Neutrophil (primary cell): Measurements from ENCODE around the gene NR2C2.
"Not testable (repeated sequence)": the region's sequence is repeated elsewhere in the genome, so short reads cannot be mapped to it uniquely, and the experiment has no call there.

ENCODE experiments used
- H3K27ac ChIP-seq: fragments of 200-600 bp; sonication (generic); 2 replicates; pipeline ENCODE4 v1.5.1; 2016; ENCODE audit warnings: mild to moderate bottlenecking, moderate library complexity
- H3K27me3 ChIP-seq: fragments of 200-600 bp; sonication (generic); 2 replicates; pipeline ENCODE4 v1.6.0; 2016; ENCODE audit warnings: mild to moderate bottlenecking
- H3K36me3 ChIP-seq: fragments of 200-600 bp; sonication (generic); 2 replicates; pipeline ENCODE4 v1.5.1; 2017
- H3K4me1 ChIP-seq, 2 experiments: fragments of 200-600 bp in 1 of 2; sonication (generic) in 1 of 2; 1 replicate in 1 of 2; 2 replicates in 1 of 2; pipeline versions ENCODE4 v1.5.1 to v1.6.1; 2013 to 2016; ENCODE audit warnings: low read depth in 1 of 2, low read length in 1 of 2, mild to moderate bottlenecking in 1 of 2, moderate library complexity in 1 of 2; ENCODE audit not compliant: control insufficient read depth in 1 of 2, insufficient read depth in 1 of 2
- H3K4me3 ChIP-seq, 2 experiments: fragments of 200-600 bp in 1 of 2; sonication (generic) in 1 of 2; 1 replicate in 1 of 2; 2 replicates in 1 of 2; pipeline ENCODE4 v1.5.1; 2013 to 2016; ENCODE audit warnings: low read depth in 1 of 2, low read length in 1 of 2, mild to moderate bottlenecking in 1 of 2, moderate library complexity in 1 of 2
- H3K9me3 ChIP-seq: fragments of 200-600 bp; sonication (generic); 2 replicates; pipeline ENCODE4 v1.5.1; 2016
- TF ChIP-seq, protein P1 (sequence below): fragments of 200-600 bp; sonication (generic); IDR thresholded peaks from 2 replicates; pipeline ENCODE4 v1.5.1; 2016; ENCODE audit warnings: antibody characterized with exemption

Gene NR2C2

DNA sequence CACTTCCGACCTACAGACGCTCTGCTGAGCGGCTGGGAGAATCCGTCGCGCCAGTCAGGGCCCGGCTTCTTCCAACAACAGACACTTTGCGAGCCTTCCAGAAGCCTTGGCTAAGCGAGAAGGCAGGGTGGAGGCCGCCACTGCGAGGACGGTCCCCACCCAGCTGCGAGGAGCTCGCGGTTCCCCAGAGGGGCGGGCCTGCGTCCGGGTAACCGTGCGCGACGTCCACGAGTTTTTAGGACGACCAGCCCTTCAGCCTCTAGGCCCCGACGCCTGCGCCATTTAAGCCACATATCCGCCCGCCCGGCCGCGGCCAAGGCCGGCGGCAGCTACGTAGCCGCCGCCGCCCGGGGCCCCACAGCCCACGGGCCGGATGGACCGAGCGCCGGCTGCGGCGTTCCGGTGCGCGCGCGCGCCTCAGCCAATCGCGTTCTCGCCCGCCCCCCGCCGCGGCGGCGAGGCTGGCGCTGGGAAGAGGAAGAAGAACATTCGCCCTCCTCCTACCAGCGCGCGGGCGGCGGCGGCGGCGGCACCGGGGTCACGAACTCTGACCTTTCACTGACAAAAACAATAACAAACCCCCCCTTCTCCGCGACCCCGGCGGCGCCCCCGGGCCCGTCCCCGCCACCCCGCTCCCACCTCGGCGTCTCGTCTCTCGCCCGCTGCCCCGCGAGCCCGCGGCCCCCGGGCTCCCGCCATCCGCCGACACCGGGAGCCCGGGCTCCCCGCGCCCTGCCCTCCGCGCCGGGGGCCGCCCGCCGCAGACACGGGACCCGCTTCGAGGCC lies at the start of gene NR2C2:
Gene NR2C2, plus strand, starts transcription at position 484 of the 786 bp plus-strand sequence. CDS start 56,332 bp downstream, outside the sequence.
- TF ChIP-seq, protein P1, sequence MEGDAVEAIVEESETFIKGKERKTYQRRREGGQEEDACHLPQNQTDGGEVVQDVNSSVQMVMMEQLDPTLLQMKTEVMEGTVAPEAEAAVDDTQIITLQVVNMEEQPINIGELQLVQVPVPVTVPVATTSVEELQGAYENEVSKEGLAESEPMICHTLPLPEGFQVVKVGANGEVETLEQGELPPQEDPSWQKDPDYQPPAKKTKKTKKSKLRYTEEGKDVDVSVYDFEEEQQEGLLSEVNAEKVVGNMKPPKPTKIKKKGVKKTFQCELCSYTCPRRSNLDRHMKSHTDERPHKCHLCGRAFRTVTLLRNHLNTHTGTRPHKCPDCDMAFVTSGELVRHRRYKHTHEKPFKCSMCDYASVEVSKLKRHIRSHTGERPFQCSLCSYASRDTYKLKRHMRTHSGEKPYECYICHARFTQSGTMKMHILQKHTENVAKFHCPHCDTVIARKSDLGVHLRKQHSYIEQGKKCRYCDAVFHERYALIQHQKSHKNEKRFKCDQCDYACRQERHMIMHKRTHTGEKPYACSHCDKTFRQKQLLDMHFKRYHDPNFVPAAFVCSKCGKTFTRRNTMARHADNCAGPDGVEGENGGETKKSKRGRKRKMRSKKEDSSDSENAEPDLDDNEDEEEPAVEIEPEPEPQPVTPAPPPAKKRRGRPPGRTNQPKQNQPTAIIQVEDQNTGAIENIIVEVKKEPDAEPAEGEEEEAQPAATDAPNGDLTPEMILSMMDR = no peak
- Histone ChIP-seq H3K4me1 (peaks cover 32 to 40% of the 10 kb centered on the region in 2 experiments), H3K4me3 (peak within 1 kb of the TSS; percentile 89 to 94), H3K9me3 (no peaks in the 10 kb centered on the region), H3K27me3 (no peaks in the 10 kb centered on the region), H3K36me3 (peaks cover 25% of the 10 kb centered on the region), H3K27ac (peak within 1 kb of the TSS; percentile 100)

GRCh38 chr3:14898929-14899328 lies 48.5 kb upstream of the NR2C2 start:
- no peaks in the 10 kb centered on the region for H3K9me3 ChIP-seq
- H3K36me3 ChIP-seq = no peaks in the 10 kb centered on the region
- TF ChIP-seq, protein P1 = no peak
- no peaks in the 10 kb centered on the region for H3K4me1 ChIP-seq
- no peak overlapping the region for H3K4me3 ChIP-seq
- H3K27ac ChIP-seq = no peak overlapping the region
- no peaks in the 10 kb centered on the region for H3K27me3 ChIP-seq

- Histone ChIP-seq H3K27me3 (no peaks in the 10 kb centered on the region), H3K4me3 (no peak overlapping the region), H3K9me3 (no peaks in the 10 kb centered on the region), H3K36me3 (no peaks in the 10 kb centered on the region), H3K4me1 (no peaks in the 10 kb centered on the region), H3K27ac (no peak overlapping the region)
- TF ChIP-seq, protein P1 = no peak
Observed at GRCh38 chr3:14899993-14900618, 47.3 kb upstream of the NR2C2 start.

GRCh38 chr3:14900881-14901873 lies 46.2 kb upstream of the NR2C2 start:
- H3K4me1 ChIP-seq = no peaks in the 10 kb centered on the region
- H3K27me3 ChIP-seq = no peaks in the 10 kb centered on the region
- H3K4me3 ChIP-seq = no peak overlapping the region
- TF ChIP-seq, protein P1 = no peak
- H3K9me3 ChIP-seq = no peaks in the 10 kb centered on the region
- H3K36me3 ChIP-seq = no peaks in the 10 kb centered on the region
- no peak overlapping the region for H3K27ac ChIP-seq

- no peaks in the 10 kb centered on the region for H3K27me3 ChIP-seq
- TF ChIP-seq, protein P1 = no peak
- no peak overlapping the region for H3K4me3 ChIP-seq
- H3K36me3 ChIP-seq = no peaks in the 10 kb centered on the region
- no peaks in the 10 kb centered on the region for H3K9me3 ChIP-seq
- no peaks in the 10 kb centered on the region for H3K4me1 ChIP-seq
- no peak overlapping the region for H3K27ac ChIP-seq
Observed at GRCh38 chr3:14902719-14903118, 44.7 kb upstream of the NR2C2 start.

GRCh38 chr3:14903501-14903900 lies 43.9 kb upstream of the NR2C2 start:
- H3K4me1 ChIP-seq, H3K4me3 ChIP-seq, H3K27me3 ChIP-seq, H3K27ac ChIP-seq, H3K9me3 ChIP-seq, H3K36me3 ChIP-seq: not testable (repeated sequence)
